ENCODE results near the gene SLC6A4. TPM values are rescaled to one million over a fixed set of nuclear protein-coding genes. Genes with fewer than 3 reads are reported as not detected.

The SLC6A4 gene
- total RNA-seq, 1 experiment from 2014 or later: 0.02 TPM

GRCh38 chr17:30251931-30252330 lies 16.4 kb upstream of the SLC6A4 start:
- Histone ChIP-seq H2AK5ac (ENCODE audit: insufficient read length, low read length) (no peak overlapping the region), H3K27me3 (ENCODE audit: insufficient read depth, low read length) (no peaks in the 10 kb centered on the region), H3K18ac (ENCODE audit: insufficient read length, low read depth, low read length) (no peak overlapping the region), H2AFZ (ENCODE audit: low read length) (no peak overlapping the region), H3K4ac (ENCODE audit: low read depth, low read length) (no peak overlapping the region), H3K79me2 (ENCODE audit: insufficient read depth, low read length) (no peaks in the 10 kb centered on the region), H3K14ac (ENCODE audit: insufficient read depth, low read length) (no peak overlapping the region), H2BK12ac (ENCODE audit: insufficient read length, low read depth, low read length) (no peak overlapping the region), H4K8ac (replicated peaks; ENCODE audit: insufficient read length, low read depth, low read length) (no peak overlapping the region), H2BK15ac (ENCODE audit: low read depth, low read length) (no peak overlapping the region), H4K5ac (ENCODE audit: insufficient read length, low read depth, low read length) (no peak overlapping the region), H3K27ac (ENCODE audit: insufficient read length, low read depth, low read length) (no peak overlapping the region), H4K91ac (ENCODE audit: insufficient read length, low read depth, low read length) (no peak overlapping the region), H2BK5ac (ENCODE audit: insufficient read length, low read length) (no peak overlapping the region), H3K79me1 (ENCODE audit: insufficient read depth, low read depth, low read length, poor library complexity, severe bottlenecking) (no peaks in the 10 kb centered on the region), H3K4me2 (ENCODE audit: insufficient read depth, insufficient read length, low read length) (no peak overlapping the region), H3T11ph (ENCODE audit: low read length) (no peak overlapping the region), H3K23me2 (ENCODE audit: insufficient read length, low read depth, low read length, poor library complexity, severe bottlenecking) (no peaks in the 10 kb centered on the region), H4K20me1 (ENCODE audit: control insufficient read depth, insufficient read depth, insufficient read length) (no peaks in the 10 kb centered on the region), H3K4me1 (ENCODE audit: insufficient read depth, low read length) (no peaks in the 10 kb centered on the region), H2BK20ac (ENCODE audit: low read depth, low read length, poor library complexity, severe bottlenecking) (no peak overlapping the region), H3K23ac (ENCODE audit: insufficient read length, low read depth, low read length) (no peak overlapping the region), H2BK120ac (ENCODE audit: low read depth, low read length, poor library complexity, severe bottlenecking) (no peak overlapping the region), H3K9ac (ENCODE audit: extremely low read depth, insufficient read length, low read length) (no peak overlapping the region), H3K9me3 (ENCODE audit: control insufficient read depth, low read depth, low read length) (no peaks in the 10 kb centered on the region), H3K56ac (ENCODE audit: insufficient read length, low read depth, low read length) (no peak overlapping the region)
- no peak for TF ChIP-seq CTCF (conservative IDR thresholded peaks at IDR 0.05)
- DNase-seq: no peak
- H3K4me1 Mint-ChIP-seq: no peaks in the 10 kb centered on the region
- H3K4me3 Mint-ChIP-seq: no peak overlapping the region
- H3K36me3 Mint-ChIP-seq (ENCODE audit: insufficient read depth in 1 of 3, low read depth in 3 of 3): peaks cover 9 to 51% (median 36%) of the 10 kb centered on the region in 3 experiments; a peak in 5 of 7 replicates
- no peak overlapping the region for H3K27ac Mint-ChIP-seq
- no peaks in the 10 kb centered on the region for H3K9me3 Mint-ChIP-seq
- no peaks in the 10 kb centered on the region for H3K27me3 Mint-ChIP-seq (ENCODE audit: low read depth)

Measured in H9 (cell line).